DOHH2 (cell line): ENCODE results near the gene SCAMP2.

ENCODE experiments used
- H3F3A ChIP-seq: fragments of 200-600 bp; sonication (generic), shearing (Covaris generic); 2 replicates; pipeline ENCODE4 v1.6.0; 2016; ENCODE audit warnings: antibody characterized with exemption, mild to moderate bottlenecking; ENCODE audit not compliant: control insufficient read depth, insufficient read depth
- H3K27ac ChIP-seq: fragments of 200-600 bp; sonication (generic); 2 replicates; pipeline ENCODE4 v1.5.1; 2014; ENCODE audit warnings: low read depth, mild to moderate bottlenecking, low read length, moderate library complexity
- H3K27me3 ChIP-seq: fragments of 200-600 bp; sonication (generic); 2 replicates; pipeline ENCODE4 v1.6.1; 2014; ENCODE audit warnings: mild to moderate bottlenecking, low read length, mixed read lengths; ENCODE audit not compliant: control insufficient read depth
- H3K36me3 ChIP-seq: fragments of 200-600 bp; sonication (generic); 2 replicates; pipeline ENCODE4 v1.6.1; 2014; ENCODE audit warnings: mild to moderate bottlenecking, low read length, moderate library complexity, mixed read lengths; ENCODE audit not compliant: control insufficient read depth
- H3K4me1 ChIP-seq: fragments of 200-600 bp; sonication (generic); 2 replicates; pipeline ENCODE4 v1.6.1; 2014; ENCODE audit warnings: mild to moderate bottlenecking, low read length, mixed read lengths; ENCODE audit not compliant: control insufficient read depth
- H3K4me2 ChIP-seq: fragments of 200-600 bp; sonication (generic); 2 replicates; pipeline ENCODE4 v1.6.0; 2014; ENCODE audit warnings: mild to moderate bottlenecking, low read length, moderate library complexity
- H3K4me3 ChIP-seq: fragments of 200-600 bp; sonication (generic); 2 replicates; pipeline ENCODE4 v1.5.1; 2014; ENCODE audit warnings: mild to moderate bottlenecking, low read length, mixed read lengths
- H3K79me2 ChIP-seq: fragments of 200-600 bp; sonication (generic); 2 replicates; pipeline ENCODE4 v1.6.1; 2014; ENCODE audit warnings: mild to moderate bottlenecking, low read length, mixed read lengths; ENCODE audit not compliant: control insufficient read depth
- H3K9me2 ChIP-seq: fragments of 200-600 bp; sonication (generic); replicated peaks from 2 replicates; pipeline ENCODE4 v1.6.1; 2014; ENCODE audit warnings: mild to moderate bottlenecking, low read length, mixed read lengths; ENCODE audit not compliant: control insufficient read depth
- H3K9me3 ChIP-seq: fragments of 200-600 bp; sonication (generic); 2 replicates; pipeline ENCODE4 v1.6.1; 2014; ENCODE audit warnings: antibody characterized with exemption, low read length, mixed read lengths; ENCODE audit not compliant: control insufficient read depth, insufficient read depth
- H4K20me1 ChIP-seq: fragments of 200-600 bp; sonication (generic); 2 replicates; pipeline ENCODE4 v1.6.0; 2014; ENCODE audit warnings: low read depth, mild to moderate bottlenecking, antibody characterized with exemption, low read length, moderate library complexity; ENCODE audit not compliant: control insufficient read depth, insufficient read depth
- CTCF ChIP-seq: fragments of 200-600 bp; sonication (generic); IDR thresholded peaks from one replicate; pipeline ENCODE4 v1.5.1; 2014; ENCODE audit warnings: antibody characterized with exemption, mild to moderate bottlenecking, low read depth, low read length; ENCODE audit not compliant: poor library complexity, severe bottlenecking
- EZH2phosphoT487 ChIP-seq: fragments of 200-600 bp; sonication (generic); IDR thresholded peaks from 2 replicates; pipeline ENCODE4 v1.6.1; 2017; ENCODE audit warnings: borderline replicate concordance, mild to moderate bottlenecking, antibody characterized with exemption, low read length, moderate library complexity, mixed read lengths

Gene SCAMP2

GRCh38 chr15:74893627-74894026, 20.5 kb upstream of the SCAMP2 start:
- Histone ChIP-seq H3F3A (0 out of 2 replicates have a peak, but pooled peaks cover 3% of the 10 kb centered on the region), H3K9me3 (no peaks in the 10 kb centered on the region), H3K9me2 (no peaks in the 10 kb centered on the region), H3K4me2 (no peak overlapping the region), H3K4me3 (no peak overlapping the region), H3K27ac (no peak overlapping the region), H3K79me2 (peaks cover 14% of the 10 kb centered on the region), H3K4me1 (peaks cover 27% of the 10 kb centered on the region), H3K36me3 (peaks cover 55% of the 10 kb centered on the region), H4K20me1 (no peaks in the 10 kb centered on the region), H3K27me3 (no peaks in the 10 kb centered on the region)
- TF ChIP-seq EZH2phosphoT487: no peak
- no peak for TF ChIP-seq CTCF

- Histone ChIP-seq H3F3A (0 out of 2 replicates have a peak, but pooled peaks cover under 1% of the 10 kb centered on the region), H3K9me3 (no peaks in the 10 kb centered on the region), H4K20me1 (no peaks in the 10 kb centered on the region), H3K4me2 (no peak overlapping the region), H3K27me3 (no peaks in the 10 kb centered on the region), H3K79me2 (peaks cover 14% of the 10 kb centered on the region), H3K4me3 (no peak overlapping the region), H3K4me1 (peaks cover 27% of the 10 kb centered on the region), H3K36me3 (peaks cover 51% of the 10 kb centered on the region), H3K27ac (no peak overlapping the region), H3K9me2 (no peaks in the 10 kb centered on the region)
- TF ChIP-seq EZH2phosphoT487 (no peak), CTCF (no peak)
Observed at GRCh38 chr15:74892931-74893330, 19.8 kb upstream of the SCAMP2 start.

- Histone ChIP-seq H4K20me1 (no peaks in the 10 kb centered on the region), H3K79me2 (peaks cover 14% of the 10 kb centered on the region), H3K4me2 (no peak overlapping the region), H3K27me3 (no peaks in the 10 kb centered on the region), H3K36me3 (peaks cover 45% of the 10 kb centered on the region), H3K27ac (no peak overlapping the region), H3K4me1 (peaks cover 27% of the 10 kb centered on the region), H3F3A (no peaks in the 10 kb centered on the region), H3K4me3 (no peak overlapping the region), H3K9me3 (no peaks in the 10 kb centered on the region), H3K9me2 (no peaks in the 10 kb centered on the region)
- TF ChIP-seq EZH2phosphoT487 (no peak), CTCF (no peak)
Observed at GRCh38 chr15:74892313-74892712, 19.1 kb upstream of the SCAMP2 start.
